Neural crest cell (in vitro differentiated cells): Measurements from ENCODE around the gene EPB41L2. TPM values are rescaled to one million over a fixed set of nuclear protein-coding genes. Genes with fewer than 3 reads are reported as not detected.
A peak's percentile ranks its signal among the peaks of the same experiment; 100 is the strongest.

ENCODE experiments used
- DNase-seq: peaks from one replicate; pipeline ENCODE4 v3.0.0; 2021; ENCODE audit warnings: low read depth, mixed read lengths, low spot score
- H3K27ac Mint-ChIP-seq: one replicate; pipeline ENCODE4 v1.8.0; 2021; ENCODE audit warnings: mild to moderate bottlenecking, mixed read lengths; ENCODE audit not compliant: unreplicated experiment
- H3K27me3 Mint-ChIP-seq: 2 replicates; pipeline ENCODE4 v1.8.0; 2021; ENCODE audit warnings: low read depth, mild to moderate bottlenecking, mixed read lengths
- H3K36me3 Mint-ChIP-seq: 2 replicates; pipeline ENCODE4 v1.8.0; 2021; ENCODE audit warnings: low read depth, mild to moderate bottlenecking, mixed read lengths
- H3K4me1 Mint-ChIP-seq: 2 replicates; pipeline ENCODE4 v1.8.0; 2021; ENCODE audit warnings: mixed read lengths
- H3K4me3 Mint-ChIP-seq: one replicate; pipeline ENCODE4 v1.8.0; 2021; ENCODE audit warnings: mild to moderate bottlenecking, mixed read lengths
- H3K9me3 Mint-ChIP-seq: 2 replicates; pipeline ENCODE4 v1.8.0; 2021; ENCODE audit warnings: mixed read lengths
- CTCF ChIP-seq: fragments of 200-600 bp; sonication (generic); conservative IDR thresholded peaks from 2 replicates; pipeline ENCODE4 v1.5.0; 2021; ENCODE audit warnings: antibody characterized with exemption, mild to moderate bottlenecking
- total RNA-seq: library from RNA; stranded (reverse); gene quantifications from 2 replicates; pipeline ENCODE4 v1.2.1, GENCODE V29; 2021

The EPB41L2 gene
- total RNA-seq, 1 donor from 2014 or later = 114 TPM

DNA sequence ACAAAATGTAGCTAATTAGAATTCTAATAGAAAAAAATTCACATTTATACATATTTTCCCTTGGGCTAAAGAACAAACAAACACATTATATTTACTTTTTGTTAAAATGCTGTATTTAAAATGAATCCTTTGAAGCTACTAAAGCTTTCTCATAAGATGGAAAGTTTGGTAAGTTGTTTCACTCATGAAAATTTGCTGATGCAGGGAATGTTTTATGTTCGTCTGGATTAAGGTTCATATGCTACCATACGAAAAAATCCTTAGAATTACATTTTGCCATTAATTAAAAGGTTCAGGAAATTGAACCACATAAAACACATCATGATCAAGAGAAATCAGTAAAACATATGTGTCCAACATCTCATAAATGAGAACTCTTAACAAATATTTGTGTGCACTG lies 173.6 kb downstream of the EPB41L2 start:
- peaks cover 6% of the 10 kb centered on the region for H3K4me1 Mint-ChIP-seq
- TF ChIP-seq CTCF = no peak
- no peak for DNase-seq
- H3K36me3 Mint-ChIP-seq = peaks cover 8% of the 10 kb centered on the region
- H3K9me3 Mint-ChIP-seq = no peaks in the 10 kb centered on the region
- no peak overlapping the region for H3K27ac Mint-ChIP-seq
- H3K4me3 Mint-ChIP-seq = no peak overlapping the region
- no peaks in the 10 kb centered on the region for H3K27me3 Mint-ChIP-seq

DNA sequence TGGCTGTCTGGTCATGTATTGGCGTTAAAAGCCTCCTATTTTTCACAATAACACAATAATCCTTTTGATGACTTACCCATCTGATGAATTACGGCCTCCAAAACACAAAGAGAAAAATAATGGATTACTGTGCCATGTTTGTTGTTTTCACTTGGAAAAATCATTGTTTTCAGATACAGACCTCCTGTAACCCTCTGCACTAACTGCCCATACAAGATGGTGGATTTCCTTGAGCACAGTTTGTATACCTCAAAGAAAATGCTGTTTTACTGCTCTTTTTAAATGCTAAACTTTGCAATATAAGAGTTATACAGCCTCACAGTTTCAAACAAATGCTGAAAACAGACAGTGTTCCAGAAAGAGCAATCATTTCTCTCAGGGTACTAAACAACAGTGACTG lies 174.8 kb downstream of the EPB41L2 start:
- no peak for TF ChIP-seq CTCF
- no peaks in the 10 kb centered on the region for H3K27me3 Mint-ChIP-seq
- H3K4me3 Mint-ChIP-seq = no peak overlapping the region
- DNase-seq = no peak
- peaks cover 3% of the 10 kb centered on the region for H3K36me3 Mint-ChIP-seq
- peaks cover 6% of the 10 kb centered on the region for H3K4me1 Mint-ChIP-seq
- no peaks in the 10 kb centered on the region for H3K9me3 Mint-ChIP-seq
- no peak overlapping the region for H3K27ac Mint-ChIP-seq

DNA sequence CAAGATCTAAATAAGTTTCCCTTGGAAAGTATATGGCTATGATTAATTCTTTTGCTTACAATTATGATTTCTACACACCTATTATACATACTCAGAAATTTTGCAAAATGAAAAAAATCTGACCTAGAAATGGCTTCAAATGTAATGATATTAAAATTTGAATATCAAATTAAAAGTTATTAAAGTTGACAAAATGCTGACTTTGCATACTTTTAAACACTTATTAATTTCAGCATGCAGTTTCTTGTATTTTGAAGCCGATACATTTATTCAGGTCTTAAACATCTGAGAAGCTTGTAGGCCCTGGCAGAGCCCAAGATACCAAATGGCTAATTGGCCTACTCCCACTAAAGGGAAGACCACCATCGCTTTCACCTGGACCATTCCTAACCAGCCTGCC lies 176.1 kb downstream of the EPB41L2 start:
- Mint-ChIP-seq H3K4me3 (no peak overlapping the region), H3K36me3 (peaks cover 3% of the 10 kb centered on the region), H3K27me3 (no peaks in the 10 kb centered on the region), H3K27ac (no peak overlapping the region), H3K9me3 (no peaks in the 10 kb centered on the region), H3K4me1 (peaks cover 6% of the 10 kb centered on the region)
- no peak for TF ChIP-seq CTCF
- DNase-seq = no peak

- H3K27ac Mint-ChIP-seq = no peak overlapping the region
These were observed 177.5 kb downstream of the EPB41L2 start for GRCh38 chr6:130885392-130886192.

GRCh38 chr6:130882370-130882769 lies 180.7 kb downstream of the EPB41L2 start:
- DNase-seq = no peak
- Mint-ChIP-seq H3K4me1 (no peaks in the 10 kb centered on the region), H3K36me3 (no peaks in the 10 kb centered on the region), H3K27ac (no peak overlapping the region), H3K27me3 (no peaks in the 10 kb centered on the region), H3K9me3 (no peaks in the 10 kb centered on the region), H3K4me3 (no peak overlapping the region)
- no peak for TF ChIP-seq CTCF

More at GRCh38 chr6:130885392-130886192, 177.5 kb downstream of the EPB41L2 start:
- DNase-seq = peak; percentile 83
- H3K4me3 Mint-ChIP-seq = no peak overlapping the region
- H3K36me3 Mint-ChIP-seq = peaks cover 3% of the 10 kb centered on the region
- no peaks in the 10 kb centered on the region for H3K27me3 Mint-ChIP-seq
- peaks cover 6% of the 10 kb centered on the region for H3K4me1 Mint-ChIP-seq
- peak; percentile 97 for TF ChIP-seq CTCF
- no peaks in the 10 kb centered on the region for H3K9me3 Mint-ChIP-seq
